K562 (cell line): ENCODE measurements around the gene NEUROD6. TPM values are rescaled to one million over a fixed set of nuclear protein-coding genes. Genes with fewer than 3 reads are reported as not detected.

Source experiments
- ATAC-seq: fragments of 200-7000 bp; cut with Tn5 transposase; 3 replicates; pipeline ENCODE4 v1.9.1; 2020; ENCODE audit warnings: moderate library complexity
- BruUV-seq: library from RNA; stranded (reverse); fragments of 400-500 nt; replicated peaks from 2 replicates; lab custom pipeline; 2021; lab: Mats Ljungman, UMichigan
- CTCF ChIA-PET: fragments of 300-600 bp; formaldehyde crosslinking; extraction: SDS; loops from one replicate; lab custom pipeline; 2021; ENCODE audit warnings: low intra/inter-chr PET ratio; lab: Yijun Ruan, JAX
- POLR2A ChIA-PET: fragments of 300-600, 350-650 bp; sonication (Branson Sonifier 250); formaldehyde crosslinking; extraction: SDS; loops from one replicate; lab custom pipeline; 2021; ENCODE audit warnings: antibody characterized with exemption, inconsistent platforms; lab: Yijun Ruan, JAX
- DNase-seq, 4 experiments: peaks; one replicate each; pipeline versions ENCODE4 v3.0.0 to v3.0.0-alpha.2; 2011 to 2018; ENCODE audit warnings: low spot score in 3 of 4, mixed read lengths in 3 of 4; ENCODE audit errors: extremely low read depth in 1 of 4
- FAIRE-seq: peaks from 2 replicates; lab custom pipeline; 2011; peaks lifted over from hg19 to GRCh38; lab: Jason Lieb, UNC
- H2AFZ ChIP-seq: 2 replicates; pipeline ENCODE4 v1.6.0; 2011; ENCODE audit warnings: low read depth, low read length, control low read depth, inconsistent platforms
- H3K27ac ChIP-seq: fragments of 200-600 bp; 3 replicates; pipeline ENCODE4 v1.8.0; 2011; ENCODE audit warnings: low read depth, mild to moderate bottlenecking, control low read depth, inconsistent platforms, low read length, moderate library complexity, mixed read lengths; ENCODE audit errors: extremely low read depth
- H3K27me3 ChIP-seq, 2 experiments: fragments of 300-600 bp in 1 of 2; 2 replicates in 1 of 2; 3 replicates in 1 of 2; pipeline versions ENCODE4 v1.6.0 to v1.8.0; 2011; ENCODE audit warnings: inconsistent platforms in 2 of 2, low read length in 2 of 2, mild to moderate bottlenecking in 1 of 2, mixed read lengths in 1 of 2, moderate library complexity in 1 of 2; ENCODE audit not compliant: control insufficient read depth in 2 of 2, insufficient read depth in 2 of 2
- H3K36me3 ChIP-seq: fragments of 300-600 bp; 3 replicates; pipeline ENCODE4 v1.8.0; 2011; ENCODE audit warnings: mild to moderate bottlenecking, low read length, inconsistent platforms; ENCODE audit not compliant: control insufficient read depth, insufficient read depth
- H3K4me1 ChIP-seq, 2 experiments: fragments of 200-600 bp in 1 of 2; replicated peaks in 1 of 2; 2 replicates in 1 of 2; 3 replicates in 1 of 2; pipeline versions ENCODE4 v1.5.1 to v1.8.0; 2011; ENCODE audit warnings: inconsistent platforms in 2 of 2, low read length in 2 of 2, mild to moderate bottlenecking in 1 of 2, mixed read lengths in 1 of 2, moderate library complexity in 1 of 2; ENCODE audit not compliant: control insufficient read depth in 2 of 2, insufficient read depth in 2 of 2
- H3K4me2 ChIP-seq: 2 replicates; pipeline ENCODE4 v1.6.1; 2011; ENCODE audit warnings: low read length, control low read depth, inconsistent platforms, mixed read lengths; ENCODE audit not compliant: insufficient read depth
- H3K4me3 ChIP-seq: fragments of 200-600 bp; sonication (generic), shearing (Covaris generic); 2 replicates; pipeline ENCODE4 v1.5.1; 2016; ENCODE audit warnings: control low read depth, inconsistent platforms
- H3K79me2 ChIP-seq: fragments of 200-600 bp; 3 replicates; pipeline ENCODE4 v1.8.0; 2011; ENCODE audit warnings: low read length, inconsistent platforms; ENCODE audit not compliant: control insufficient read depth, insufficient read depth
- H3K9ac ChIP-seq, 2 experiments: 2 replicates each; pipeline versions ENCODE4 v1.6.0 to v1.6.1; 2011; ENCODE audit warnings: low read depth in 2 of 2, low read length in 2 of 2, control low read depth in 1 of 2, inconsistent platforms in 1 of 2, mild to moderate bottlenecking in 1 of 2, mixed read lengths in 1 of 2; ENCODE audit not compliant: insufficient read depth in 1 of 2
- H3K9me1 ChIP-seq: one replicate; pipeline ENCODE4 v1.6.0; 2011; ENCODE audit warnings: inconsistent platforms, mild to moderate bottlenecking, low read length, moderate library complexity; ENCODE audit not compliant: control insufficient read depth, insufficient read depth
- H3K9me3 ChIP-seq: replicated peaks from 2 replicates; pipeline ENCODE4 v1.5.1; 2011; ENCODE audit warnings: low read depth, low read length, inconsistent platforms; ENCODE audit not compliant: control insufficient read depth, insufficient read depth
- H4K20me1 ChIP-seq: replicated peaks from 2 replicates; pipeline ENCODE4 v1.6.1; 2011; ENCODE audit warnings: low read length, inconsistent platforms, mixed read lengths; ENCODE audit not compliant: control insufficient read depth, insufficient read depth
- CBX2 ChIP-seq: fragments of 200-600 bp; sonication (generic); IDR thresholded peaks from one replicate; pipeline ENCODE4 v1.6.1; 2012; ENCODE audit warnings: mild to moderate bottlenecking, low read length, inconsistent platforms; ENCODE audit not compliant: insufficient read depth, poor library complexity, severe bottlenecking
- ERF ChIP-seq: fragments of 450-650 bp; formaldehyde crosslinking; IDR thresholded peaks from 2 replicates; pipeline ENCODE4 v1.4.0; 2020; ENCODE audit warnings: mild to moderate bottlenecking, mixed read lengths
- HLTF ChIP-seq: fragments of 450-650 bp; IDR thresholded peaks from 2 replicates; pipeline ENCODE4 v1.6.1; 2016
- NCOA2 ChIP-seq, 2 experiments: fragments of 450-650 bp; IDR thresholded peaks; 2 replicates each; pipeline ENCODE4 v1.6.1; 2018; ENCODE audit warnings: mild to moderate bottlenecking in 2 of 2, moderate library complexity in 1 of 2; ENCODE audit not compliant: partially characterized antibody in 2 of 2
- NR1H2 ChIP-seq: sonication (generic); formaldehyde crosslinking; IDR thresholded peaks from 2 replicates; pipeline ENCODE4 v1.4.0; 2020; ENCODE audit warnings: mild to moderate bottlenecking, missing genetic modification reagents
- NR4A1 ChIP-seq, 2 experiments: fragments of 250-450 bp in 1 of 2; fragments of 450-650 bp in 1 of 2; sonication (Bioruptor Pico) in 1 of 2; IDR thresholded peaks; 2 replicates each; pipeline versions ENCODE4 v1.4.0 to v1.6.1; 2016 to 2020; ENCODE audit warnings: mild to moderate bottlenecking in 2 of 2, missing compliant biosample characterization in 1 of 2, missing genetic modification characterization in 1 of 2, moderate library complexity in 1 of 2
- PHB2 ChIP-seq: fragments of 450-650 bp; IDR thresholded peaks from 2 replicates; pipeline ENCODE4 v1.6.1; 2017; ENCODE audit warnings: low read depth
- RNF219 ChIP-seq: fragments of 250-450 bp; sonication (Bioruptor Pico); IDR thresholded peaks from 2 replicates; pipeline ENCODE4 v1.5.0; 2022; ENCODE audit warnings: mild to moderate bottlenecking
- SMARCA4 ChIP-seq: fragments of 450-650 bp; IDR thresholded peaks from 2 replicates; pipeline ENCODE4 v1.6.1; 2016
- STAG1 ChIP-seq: sonication (generic); formaldehyde crosslinking; IDR thresholded peaks from 2 replicates; pipeline ENCODE4 v1.5.0; 2020; ENCODE audit warnings: missing genetic modification reagents, borderline replicate concordance
- TAF15 ChIP-seq: fragments of 200-400 bp; formaldehyde crosslinking; IDR thresholded peaks from 2 replicates; pipeline ENCODE4 v1.6.1; 2017; ENCODE audit warnings: mild to moderate bottlenecking, low read depth, low read length, moderate library complexity
- TAL1 ChIP-seq: fragments of 450-650 bp; IDR thresholded peaks from 2 replicates; pipeline ENCODE4 v1.6.1; 2016; ENCODE audit warnings: mild to moderate bottlenecking
- THAP12 ChIP-seq: fragments of 250-450 bp; sonication (Bioruptor Pico); IDR thresholded peaks from 2 replicates; pipeline ENCODE4 v1.9.0; 2021; ENCODE audit warnings: mild to moderate bottlenecking, inconsistent platforms
- THRAP3 ChIP-seq: fragments of 450-650 bp; IDR thresholded peaks from 2 replicates; pipeline ENCODE4 v1.6.1; 2016; ENCODE audit warnings: mild to moderate bottlenecking, inconsistent platforms, borderline replicate concordance
- ZNF197 ChIP-seq: fragments of 200-800 bp; sonication (Bioruptor generic); IDR thresholded peaks from 2 replicates; pipeline ENCODE4 v1.6.1; 2016; ENCODE audit warnings: low read depth, missing genetic modification characterization, missing compliant biosample characterization
- ZNF644 ChIP-seq: fragments of 200-800 bp; sonication (Bioruptor generic); IDR thresholded peaks from 2 replicates; pipeline ENCODE4 v1.6.1; 2016; ENCODE audit warnings: low read depth, missing genetic modification characterization, missing compliant biosample characterization
- WGBS: fragments of 100-300 bp; shearing (Covaris generic); methylation state at CpG from one replicate; pipeline ENCODE4 v1.1.6; 2016; ENCODE audit warnings: low coverage, mixed read lengths; ENCODE audit not compliant: insufficient coverage; ENCODE audit errors: missing lambda C conversion rate; 5-methylcytosine and 5-hydroxymethylcytosine counted together
- in situ Hi-C: fragments of 300-500 bp; cut with MboI; formaldehyde crosslinking; loops from 4 replicates; pipeline ENCODE4 v1.15.0; 2018; ENCODE audit warnings: inconsistent platforms, mixed read lengths
- intact Hi-C: fragments of 100-400 bp; cut with micrococcal nuclease; formaldehyde crosslinking; loops from 2 replicates; pipeline ENCODE4 v1.14.2; 2022
- polyA plus RNA-seq, 8 experiments: library from polyadenylated mRNA; depleted of rRNA in 4 of 8; stranded (reverse) in 5 of 8; unstranded in 3 of 8; fragments of >200 nt; fragmentation: Nextera tagmentation in 2 of 8; fragmentation: Illumina TruSeq in 1 of 8; extraction: Ambion mirVana in 2 of 8; extraction: Trizol in 1 of 8; gene quantifications; 2 replicates each; pipeline versions ENCODE4 v1.2.1 to v1.2.3, GENCODE V29; 2011 to 2014; ENCODE audit warnings: inconsistent platforms in 1 of 8, missing spikeins in 1 of 8
- total RNA-seq, 7 experiments: library from RNA; depleted of rRNA in 6 of 7; stranded (reverse); fragments of >200 nt in 6 of 7; fragmentation: Illumina TruSeq in 2 of 7; extraction: Trizol in 2 of 7; gene quantifications; 2 replicates each; pipeline versions ENCODE4 v1.2.1 to v1.2.3, GENCODE V29; 2011 to 2021; ENCODE audit warnings: low replicate concordance in 1 of 7

NEUROD6 gene
- total and polyA plus RNA-seq, 9 of the 15 experiments (the other 6 are each of a cell fraction or from before 2014, with no cell fraction given): not detected

GRCh38 chr7:31315758-31316157, 24.8 kb downstream of the NEUROD6 start:
- BruUV-seq: no TSS peak
- Histone ChIP-seq H3K4me1 (no peaks in the 10 kb centered on the region), H3K4me2 (no peak overlapping the region), H3K4me3 (no peak overlapping the region), H3K36me3 (no peaks in the 10 kb centered on the region), H3K79me2 (no peaks in the 10 kb centered on the region), H3K9me1 (no peaks in the 10 kb centered on the region), H4K20me1 (no peaks in the 10 kb centered on the region; the same call in 1 of the 2 replicates), H3K9ac (no peak overlapping the region), H3K27ac (no peak overlapping the region), H3K27me3 (0 out of 5 replicates have a peak, but pooled peaks cover 0 to 4% of the 10 kb centered on the region in 2 experiments), H3K9me3 (no peaks in the 10 kb centered on the region), H2AFZ (no peak overlapping the region)
- in situ Hi-C loops (no loop called here), intact Hi-C loops (no loop called here)
- no peak for FAIRE-seq
- ATAC-seq: no peak
- no peak for TF ChIP-seq TAL1
- TF ChIP-seq THAP12 (CRISPR knock-in tag): no peak
- no peak for TF ChIP-seq HLTF
- TF ChIP-seq ZNF644 (tag): no peak
- TF ChIP-seq NR1H2 (CRISPR knock-in tag): no peak
- TF ChIP-seq ZNF197 (CRISPR knock-in tag): no peak
- no peak for TF ChIP-seq SMARCA4
- no peak for TF ChIP-seq ERF (CRISPR knock-in tag)
- TF ChIP-seq TAF15: no peak
- TF ChIP-seq PHB2: no peak
- no peak for TF ChIP-seq RNF219
- TF ChIP-seq STAG1 (CRISPR knock-in tag): no peak
- no peak for TF ChIP-seq THRAP3
- no peak for TF ChIP-seq NR4A1 (CRISPR knock-in tag; IDR thresholded peaks at IDR 0.05)
- no peak for TF ChIP-seq NR4A1 (tag; IDR thresholded peaks at IDR 0.05)
- TF ChIP-seq NCOA2 (IDR thresholded peaks at IDR 0.05; ENCODE audit: partially characterized antibody in 2 of 2): no peak
- TF ChIP-seq CBX2: no peak
- no peak for DNase-seq
- 0% methylated on average over 1 of the region's 1 CpG for WGBS
- ChIA-PET POLR2A (no interaction called here), CTCF (no interaction called here)
